NCI-H2107 (cell line): Measurements from ENCODE around the gene BTN3A1.
"Not testable (repeated sequence)": the region's sequence is repeated elsewhere in the genome, so short reads cannot be mapped to it uniquely, and the experiment has no call there.

ENCODE experiments used
- DNase-seq: peaks from one replicate; lab custom pipeline; 2025; lab: John Stamatoyannopoulos, UW

Gene BTN3A1

GRCh38 chr6:26441977-26442376, 39.9 kb downstream of the BTN3A1 start:
- DNase-seq = no peak

GRCh38 chr6:26445934-26446667, 44.0 kb downstream of the BTN3A1 start:
- no peak for DNase-seq

- DNase-seq = no peak
These were observed 45.2 kb downstream of the BTN3A1 start for GRCh38 chr6:26447257-26447656.

- DNase-seq = no peak
These were observed 48.2 kb downstream of the BTN3A1 start for GRCh38 chr6:26450240-26450639.

GRCh38 chr6:26452631-26453235, 50.7 kb downstream of the BTN3A1 start:
- no peak for DNase-seq

- no peak for DNase-seq
These were observed 52.6 kb downstream of the BTN3A1 start for GRCh38 chr6:26454631-26455030.

- DNase-seq = no peak
These were observed 53.4 kb downstream of the BTN3A1 start for GRCh38 chr6:26455357-26455970.

GRCh38 chr6:26457264-26457805, 55.3 kb downstream of the BTN3A1 start:
- no peak for DNase-seq

GRCh38 chr6:26457806-26458688, 56.0 kb downstream of the BTN3A1 start, which contains the start of gene BTN2A1:
TSS of gene BTN2A1 (plus strand) at chr6:26457955. CDS start at chr6:26458637, 682 bp downstream.
- DNase-seq = peak; percentile 52

- DNase-seq = no peak
These were observed 57.1 kb downstream of the BTN3A1 start for GRCh38 chr6:26459023-26459810.

- not testable (repeated sequence) for DNase-seq
These were observed 59.3 kb downstream of the BTN3A1 start for GRCh38 chr6:26461353-26461752.

- no peak for DNase-seq
These were observed 61.9 kb downstream of the BTN3A1 start for GRCh38 chr6:26464014-26464413.

GRCh38 chr6:26464416-26465131, 62.5 kb downstream of the BTN3A1 start:
- DNase-seq = no peak
